ENCODE data around the gene ACTR6. TPM values are rescaled to one million over a fixed set of nuclear protein-coding genes. Genes with fewer than 3 reads are reported as not detected.
"Not testable (repeated sequence)": the region's sequence is repeated elsewhere in the genome, so short reads cannot be mapped to it uniquely, and the experiment has no call there.

The ACTR6 gene
- total RNA-seq, 1 donor from 2014 or later, result 7.9 TPM

- no peaks in the 10 kb centered on the region for H3K4me1 ChIP-seq
- intact Hi-C loops (cut with DNase I), result no loop called here
- DNase-seq (ENCODE audit: low spot score in 2 of 2), result no peak
- H3K9me3 ChIP-seq, result no peaks in the 10 kb centered on the region
- peaks cover 6 to 15% of the 10 kb centered on the region in 2 donors for H3K36me3 ChIP-seq
- H3K27me3 ChIP-seq, result no peaks in the 10 kb centered on the region
- H3K27ac ChIP-seq, result no peak overlapping the region
- no peak overlapping the region for H3K4me3 ChIP-seq
- TF ChIP-seq CTCF (IDR thresholded peaks at IDR 0.05), result no peak
Observed at GRCh38 chr12:100229036-100229635, 28.5 kb downstream of the ACTR6 start.

- Histone ChIP-seq H3K36me3 (peaks cover 4 to 8% of the 10 kb centered on the region in 2 donors), H3K27ac (no peak overlapping the region), H3K9me3 (no peaks in the 10 kb centered on the region), H3K4me3 (no peak overlapping the region), H3K27me3 (no peaks in the 10 kb centered on the region), H3K4me1 (no peaks in the 10 kb centered on the region)
- no peak for TF ChIP-seq CTCF (IDR thresholded peaks at IDR 0.05)
- intact Hi-C loops (cut with DNase I), result loop anchor here (5.0 kb wide), 2 partner anchors 327 to 507 kb away; no protein-coding TSS in a partner anchor
- no peak for DNase-seq (ENCODE audit: low spot score in 2 of 2)
Observed at GRCh38 chr12:100229876-100230275, 29.3 kb downstream of the ACTR6 start.

GRCh38 chr12:100231873-100232272 is 31.3 kb downstream of the ACTR6 start:
- H3K27me3 ChIP-seq; H3K4me3 ChIP-seq; H3K4me1 ChIP-seq; H3K36me3 ChIP-seq; H3K9me3 ChIP-seq; DNase-seq (ENCODE audit: low spot score in 2 of 2); H3K27ac ChIP-seq: not testable (repeated sequence)
- intact Hi-C loops (cut with DNase I), result loop anchor here (5.0 kb wide), 2 partner anchors 325 to 505 kb away; no protein-coding TSS in a partner anchor

GRCh38 chr12:100234166-100234565 is 33.6 kb downstream of the ACTR6 start:
- H3K4me3 ChIP-seq, result no peak overlapping the region
- no peaks in the 10 kb centered on the region for H3K9me3 ChIP-seq
- DNase-seq (ENCODE audit: low spot score in 2 of 2), result no peak
- H3K27me3 ChIP-seq, result no peaks in the 10 kb centered on the region
- H3K4me1 ChIP-seq, result no peaks in the 10 kb centered on the region
- TF ChIP-seq CTCF (IDR thresholded peaks at IDR 0.05), result no peak
- H3K27ac ChIP-seq, result peak overlapping the region in 1 of 2 donors; percentile 30
- no peaks in the 10 kb centered on the region for H3K36me3 ChIP-seq
- intact Hi-C loops (cut with DNase I), result loop anchor here (1.0 to 5.0 kb wide), 3 partner anchors 34 to 503 kb away; partner anchors contain the start of gene ACTR6

- H3K9me3 ChIP-seq, result no peaks in the 10 kb centered on the region
- DNase-seq (ENCODE audit: low spot score in 2 of 2), result no peak
- intact Hi-C loops (cut with DNase I), result loop anchor here (1.0 to 5.0 kb wide), 3 partner anchors 34 to 503 kb away; partner anchors contain the start of gene ACTR6
- peak overlapping the region in 1 of 2 donors; percentile 30 for H3K27ac ChIP-seq
- no peaks in the 10 kb centered on the region for H3K4me1 ChIP-seq
- H3K4me3 ChIP-seq, result no peak overlapping the region
- no peaks in the 10 kb centered on the region for H3K36me3 ChIP-seq
- peak; percentile 48 to 79 (median 66) for TF ChIP-seq CTCF (IDR thresholded peaks at IDR 0.05)
- no peaks in the 10 kb centered on the region for H3K27me3 ChIP-seq
Observed at GRCh38 chr12:100234591-100235304, 34.1 kb downstream of the ACTR6 start.

- Histone ChIP-seq H3K27ac (no peak overlapping the region), H3K4me3 (no peak overlapping the region), H3K4me1 (no peaks in the 10 kb centered on the region), H3K27me3 (no peaks in the 10 kb centered on the region), H3K9me3 (no peaks in the 10 kb centered on the region), H3K36me3 (no peaks in the 10 kb centered on the region)
- TF ChIP-seq CTCF (IDR thresholded peaks at IDR 0.05), result no peak
- intact Hi-C loops (cut with DNase I), result no loop called here
- no peak for DNase-seq (ENCODE audit: low spot score in 2 of 2)
Observed at GRCh38 chr12:100238801-100239200, 38.2 kb downstream of the ACTR6 start.

Data from ascending aorta (tissue), 2 donors.